ENCODE measurements around the gene ATP5PD.

DNA sequence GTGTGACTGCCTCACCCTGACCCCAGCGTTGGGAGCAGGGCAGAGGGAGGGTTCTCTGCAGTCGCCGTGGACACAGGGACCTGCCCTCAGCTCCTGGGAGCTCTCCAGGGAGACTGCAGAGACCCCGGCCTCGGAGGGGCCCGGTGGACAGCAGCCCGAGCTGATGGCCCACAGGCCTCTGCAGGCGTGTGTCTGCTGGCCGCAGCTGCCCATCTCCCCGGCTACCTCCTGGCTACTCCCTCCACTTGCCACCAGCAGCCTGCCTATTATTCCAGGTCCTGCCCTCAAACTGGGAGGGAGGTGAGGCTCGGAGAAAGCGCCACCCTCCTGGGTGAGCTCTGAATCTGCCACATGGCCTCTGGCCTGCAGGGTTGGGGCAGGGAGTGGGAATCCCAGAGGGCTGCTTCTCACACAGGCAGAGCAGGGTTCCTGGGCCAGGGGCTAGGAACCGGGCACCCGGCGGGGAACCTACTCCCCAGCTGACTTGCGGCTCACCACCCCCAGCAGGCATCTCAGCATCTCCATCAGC is 48.2 kb upstream of the ATP5PD start:
- TF ChIP-seq, protein P1, sequence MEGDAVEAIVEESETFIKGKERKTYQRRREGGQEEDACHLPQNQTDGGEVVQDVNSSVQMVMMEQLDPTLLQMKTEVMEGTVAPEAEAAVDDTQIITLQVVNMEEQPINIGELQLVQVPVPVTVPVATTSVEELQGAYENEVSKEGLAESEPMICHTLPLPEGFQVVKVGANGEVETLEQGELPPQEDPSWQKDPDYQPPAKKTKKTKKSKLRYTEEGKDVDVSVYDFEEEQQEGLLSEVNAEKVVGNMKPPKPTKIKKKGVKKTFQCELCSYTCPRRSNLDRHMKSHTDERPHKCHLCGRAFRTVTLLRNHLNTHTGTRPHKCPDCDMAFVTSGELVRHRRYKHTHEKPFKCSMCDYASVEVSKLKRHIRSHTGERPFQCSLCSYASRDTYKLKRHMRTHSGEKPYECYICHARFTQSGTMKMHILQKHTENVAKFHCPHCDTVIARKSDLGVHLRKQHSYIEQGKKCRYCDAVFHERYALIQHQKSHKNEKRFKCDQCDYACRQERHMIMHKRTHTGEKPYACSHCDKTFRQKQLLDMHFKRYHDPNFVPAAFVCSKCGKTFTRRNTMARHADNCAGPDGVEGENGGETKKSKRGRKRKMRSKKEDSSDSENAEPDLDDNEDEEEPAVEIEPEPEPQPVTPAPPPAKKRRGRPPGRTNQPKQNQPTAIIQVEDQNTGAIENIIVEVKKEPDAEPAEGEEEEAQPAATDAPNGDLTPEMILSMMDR (IDR thresholded peaks at IDR 0.05), result no peak
- no peak for TF ChIP-seq POLR2A (IDR thresholded peaks at IDR 0.05)

Data from breast epithelium (tissue), 3 donors.